ENCODE measurements around the gene DNAH11.
A peak's percentile ranks its signal among the peaks of the same experiment; 100 is the strongest.
"Not testable (repeated sequence)": the region's sequence is repeated elsewhere in the genome, so short reads cannot be mapped to it uniquely, and the experiment has no call there.

DNAH11 gene

GRCh38 chr7:21926448-21926847 is 383.6 kb downstream of the DNAH11 start:
- ATAC-seq (no peak), DNase-seq (no peak)

GRCh38 chr7:21927693-21928092 is 384.9 kb downstream of the DNAH11 start:
- no peak for DNase-seq
- no peak for ATAC-seq

- not testable (repeated sequence) for ATAC-seq
Measured at GRCh38 chr7:21933293-21933692, 390.5 kb downstream of the DNAH11 start.

GRCh38 chr7:21934808-21935207 is 392.0 kb downstream of the DNAH11 start:
- DNase-seq (no peak), ATAC-seq (no peak)

More at GRCh38 chr7:21933293-21933692, 390.5 kb downstream of the DNAH11 start:
- DNase-seq, result not testable (repeated sequence)

- DNase-seq (no peak), ATAC-seq (no peak)
Measured at GRCh38 chr7:21938463-21938862, 395.6 kb downstream of the DNAH11 start.

- DNase-seq (peak; percentile 65), ATAC-seq (peak; percentile 89)
Measured at GRCh38 chr7:21939136-21939857, 396.5 kb downstream of the DNAH11 start.

- ATAC-seq (peak; percentile 4), DNase-seq (no peak)
Measured at GRCh38 chr7:21939858-21940372, 397.1 kb downstream of the DNAH11 start.

- ATAC-seq (no peak), DNase-seq (no peak)
Measured at GRCh38 chr7:21941611-21942141, 398.8 kb downstream of the DNAH11 start.

- DNase-seq, result no peak
- no peak for ATAC-seq
Measured at GRCh38 chr7:21942955-21943354, 400.1 kb downstream of the DNAH11 start.

- ATAC-seq, result no peak
- DNase-seq, result no peak
Measured at GRCh38 chr7:21943436-21943835, 400.6 kb downstream of the DNAH11 start.

GRCh38 chr7:21944616-21945453 is 402.0 kb downstream of the DNAH11 start:
- DNase-seq (peak; percentile 57), ATAC-seq (peak; percentile 21)

GRCh38 chr7:21945454-21946221 is 402.8 kb downstream of the DNAH11 start, which contains the start of gene CDCA7L:
Gene CDCA7L, minus strand, starts transcription at chr7:21945899. Its CDS starts 95 bp downstream, at chr7:21945804.
- DNase-seq (peak; percentile 80), ATAC-seq (peak; percentile 87)

GRCh38 chr7:21946222-21946709 is 403.4 kb downstream of the DNAH11 start:
- DNase-seq (no peak), ATAC-seq (no peak)

GRCh38 chr7:21947056-21947455 is 404.2 kb downstream of the DNAH11 start:
- no peak for DNase-seq
- no peak for ATAC-seq

- DNase-seq (no peak), ATAC-seq (no peak)
Measured at GRCh38 chr7:21947946-21948345, 405.1 kb downstream of the DNAH11 start.

- DNase-seq (no peak), ATAC-seq (no peak)
Measured at GRCh38 chr7:21948364-21948763, 405.5 kb downstream of the DNAH11 start.

- no peak for ATAC-seq
- no peak for DNase-seq
Measured at GRCh38 chr7:21948887-21949540, 406.2 kb downstream of the DNAH11 start.

Measured in stimulated activated naive CD8-positive, alpha-beta T cell treated with anti-CD3 and anti-CD28 coated beads, Interleukin-15, Interleukin-2, amounts not matched to agents 100 U/mL and 50 U/mL, for 24 hours (primary cell).